ENCODE data around the gene CDC14A.
A peak's percentile ranks its signal among the peaks of the same experiment; 100 is the strongest.
"Not testable (repeated sequence)": the region's sequence is repeated elsewhere in the genome, so short reads cannot be mapped to it uniquely, and the experiment has no call there.

Gene CDC14A

GRCh38 chr1:100352267-100353070, at the start of gene CDC14A:
CDC14A (plus strand) TSS chr1:100352506; CDS start chr1:100352955, 449 bp downstream.
- peak; percentile 97 for DNase-seq

- DNase-seq, result no peak
Observed at GRCh38 chr1:100302739-100303138, 49.6 kb upstream of the CDC14A start.

DNA sequence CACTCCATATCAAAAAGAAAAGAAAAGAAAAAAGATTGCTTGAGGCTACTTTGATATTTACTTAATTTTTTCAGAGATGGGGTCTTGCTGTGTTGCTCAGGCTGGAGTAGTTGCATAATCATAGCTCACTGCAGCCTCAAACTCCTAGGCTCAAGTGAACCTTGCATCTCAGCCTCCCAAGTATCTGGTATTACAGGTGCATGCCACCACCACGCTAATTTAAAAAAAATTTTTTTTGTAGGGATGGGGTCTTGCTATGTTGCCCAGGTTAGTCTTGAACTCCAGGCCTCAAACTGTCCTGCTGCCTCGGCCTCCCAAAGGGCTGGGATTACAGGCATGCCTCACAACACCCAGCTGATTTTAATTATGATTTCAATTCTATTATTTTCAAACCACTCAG, 48.1 kb upstream of the CDC14A start:
- no peak for DNase-seq

- no peak for DNase-seq
Observed at GRCh38 chr1:100304921-100305320, 47.4 kb upstream of the CDC14A start.

DNA sequence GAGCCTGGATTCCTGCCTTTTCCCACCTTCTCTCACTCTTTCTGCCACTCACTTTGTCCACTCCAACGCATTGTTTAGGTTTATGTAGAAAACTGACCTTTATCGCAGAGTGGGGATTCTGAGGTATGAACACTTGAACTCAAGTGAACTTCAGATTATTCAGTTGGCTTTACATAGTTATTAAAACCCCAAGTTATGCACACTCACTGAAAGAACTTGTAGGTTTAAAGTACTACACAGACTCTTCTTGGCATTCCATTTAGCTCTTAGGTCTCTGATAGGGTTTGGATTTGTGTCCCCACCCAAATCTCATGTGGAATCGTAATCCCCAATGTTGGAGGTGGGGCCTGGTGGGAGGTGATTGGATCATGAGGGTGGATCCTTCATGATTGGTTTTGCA, 46.4 kb upstream of the CDC14A start:
- no peak for DNase-seq

- no peak for DNase-seq
Observed at GRCh38 chr1:100306735-100307313, 45.5 kb upstream of the CDC14A start.

DNA sequence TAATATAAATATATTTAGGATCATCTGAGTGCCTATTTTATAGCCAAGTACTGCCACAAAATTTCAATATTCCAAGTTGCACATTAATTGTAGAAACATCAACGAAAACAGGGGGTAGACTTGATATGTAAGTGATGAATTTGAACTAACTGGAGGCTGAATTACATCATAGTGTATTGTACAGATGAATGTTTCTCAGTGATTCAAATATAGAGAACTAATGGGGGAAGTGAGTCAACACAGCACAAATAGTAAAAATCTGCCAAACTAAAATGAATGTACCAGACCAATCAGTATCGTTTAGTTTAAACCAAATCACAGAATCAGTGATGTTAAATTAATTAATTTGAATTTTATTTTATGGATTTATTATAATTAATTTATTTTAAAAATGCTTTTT, 43.5 kb upstream of the CDC14A start:
- no peak for DNase-seq

- DNase-seq, result no peak
Observed at GRCh38 chr1:100309863-100310262, 42.4 kb upstream of the CDC14A start.

GRCh38 chr1:100313382-100313781, 38.9 kb upstream of the CDC14A start:
- no peak for DNase-seq

DNA sequence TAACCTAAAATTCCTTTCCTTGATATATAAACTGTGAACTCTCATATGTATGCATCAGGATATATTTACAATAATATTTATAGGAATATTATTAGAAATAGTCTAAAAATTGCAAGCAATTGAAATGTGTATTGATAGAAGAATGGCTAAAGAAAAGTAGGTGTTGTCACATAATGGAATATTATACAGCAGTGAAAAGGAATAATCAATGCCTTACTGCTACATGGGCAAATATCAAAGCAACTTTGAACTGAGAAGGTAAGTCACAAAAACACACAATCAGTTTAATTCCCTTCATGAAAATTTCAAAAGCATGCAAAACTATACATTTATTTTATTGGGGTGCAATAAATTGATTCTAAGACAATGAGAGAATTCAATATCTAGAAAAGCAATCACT, 35.7 kb upstream of the CDC14A start:
- DNase-seq, result no peak

DNA sequence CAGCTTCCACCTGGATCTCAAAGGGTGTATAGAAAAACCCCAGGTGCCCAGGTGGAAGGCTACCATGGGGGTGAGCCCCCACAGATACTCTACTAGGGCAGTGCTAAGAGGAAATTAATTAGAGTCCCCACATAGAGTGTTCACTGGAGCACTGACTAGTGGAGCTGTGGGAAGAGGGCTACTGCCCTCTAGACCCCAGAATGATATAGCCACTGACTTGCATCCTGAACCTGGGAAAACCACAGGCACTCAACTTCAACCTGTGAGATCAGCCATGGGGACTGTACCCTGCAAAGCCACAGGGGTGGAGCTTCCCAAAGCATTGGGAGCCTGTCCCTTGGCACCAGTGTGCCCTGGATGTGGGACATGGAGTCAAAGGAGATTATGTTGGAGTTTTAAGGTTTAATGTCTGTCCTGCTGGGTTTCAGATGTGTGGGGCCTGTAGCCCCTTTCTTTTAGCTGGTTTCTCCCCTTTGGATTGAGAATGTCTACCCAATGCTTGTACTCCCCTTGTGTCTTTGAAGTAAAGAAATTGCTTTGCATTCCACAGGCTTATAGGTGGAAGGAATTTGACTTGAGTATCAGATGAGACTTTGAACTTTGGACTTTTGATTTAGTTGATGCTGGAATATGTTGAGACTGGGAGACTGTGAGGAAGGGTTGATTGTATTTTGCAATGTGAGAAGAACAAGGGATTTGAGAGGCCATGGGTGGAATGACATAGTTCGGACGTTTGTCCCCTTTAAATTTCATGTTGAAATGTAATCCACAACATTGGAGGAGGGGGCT, 31.8 kb upstream of the CDC14A start:
- DNase-seq, result no peak

GRCh38 chr1:100321100-100321493, 31.2 kb upstream of the CDC14A start:
- DNase-seq, result no peak

DNA sequence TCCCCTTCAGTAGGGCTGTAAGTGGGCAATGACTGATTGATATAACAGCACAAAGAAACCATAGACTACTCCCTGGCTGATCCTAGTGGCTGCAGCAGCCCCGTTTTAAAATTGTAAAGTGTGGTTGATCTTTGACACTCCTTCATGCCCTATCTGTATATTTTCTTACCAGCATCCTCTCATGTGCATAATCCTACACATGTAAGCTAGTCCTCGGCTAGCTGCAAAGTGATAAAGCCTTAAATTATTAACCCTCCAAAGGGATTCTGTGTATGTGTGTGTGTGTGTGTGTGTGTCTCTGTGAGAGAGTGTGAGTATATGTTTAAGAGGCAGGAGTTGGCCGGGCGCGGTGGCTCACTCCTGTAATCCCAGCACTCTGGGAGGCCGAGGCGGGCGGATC, 30.8 kb upstream of the CDC14A start:
- no peak for DNase-seq

- no peak for DNase-seq
Observed at GRCh38 chr1:100322436-100323211, 29.7 kb upstream of the CDC14A start.

- no peak for DNase-seq
Observed at GRCh38 chr1:100323419-100324106, 28.7 kb upstream of the CDC14A start.

DNA sequence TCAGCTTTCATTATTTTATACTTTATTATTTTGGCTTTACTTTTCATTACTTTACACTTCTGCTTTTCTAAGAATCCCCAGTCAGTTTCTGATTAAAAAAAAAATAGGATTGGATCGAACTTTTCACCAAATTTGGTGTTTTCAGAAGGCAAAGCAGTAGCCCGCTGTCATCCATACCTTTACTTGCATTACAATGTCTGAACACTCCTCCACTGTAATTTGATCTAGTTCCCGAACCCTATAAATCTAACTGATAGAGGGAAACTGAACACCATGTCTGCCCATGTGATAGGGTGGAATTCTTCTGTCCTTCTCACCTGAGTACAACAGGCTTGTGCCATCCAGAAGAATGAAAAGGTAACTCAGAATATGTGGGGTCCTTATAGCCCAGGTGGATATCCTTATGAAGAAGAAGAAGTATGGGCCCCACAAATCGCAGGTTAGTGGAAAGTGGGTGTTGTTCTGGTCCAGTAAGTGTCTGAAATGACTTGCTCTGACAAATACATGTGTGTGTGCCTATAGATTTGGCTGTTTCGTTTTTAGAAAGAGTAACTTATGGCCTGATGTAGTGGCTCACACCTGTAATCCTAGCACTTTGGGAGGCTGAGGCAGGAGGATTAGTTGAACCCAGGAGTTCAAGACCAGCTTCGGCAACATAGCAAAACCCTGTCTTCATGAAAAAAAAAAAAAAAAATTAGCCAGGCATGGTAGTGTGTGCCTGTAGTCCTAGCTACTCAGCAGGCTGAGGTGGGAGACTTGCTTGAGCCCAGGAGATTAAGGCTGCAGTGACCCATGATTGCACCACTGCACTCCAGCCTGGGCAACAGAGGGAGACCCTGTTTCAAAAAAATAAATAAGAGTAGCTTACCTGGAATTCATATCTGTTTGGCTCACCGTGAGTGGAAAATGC, 26.6 kb upstream of the CDC14A start:
- no peak for DNase-seq

DNA sequence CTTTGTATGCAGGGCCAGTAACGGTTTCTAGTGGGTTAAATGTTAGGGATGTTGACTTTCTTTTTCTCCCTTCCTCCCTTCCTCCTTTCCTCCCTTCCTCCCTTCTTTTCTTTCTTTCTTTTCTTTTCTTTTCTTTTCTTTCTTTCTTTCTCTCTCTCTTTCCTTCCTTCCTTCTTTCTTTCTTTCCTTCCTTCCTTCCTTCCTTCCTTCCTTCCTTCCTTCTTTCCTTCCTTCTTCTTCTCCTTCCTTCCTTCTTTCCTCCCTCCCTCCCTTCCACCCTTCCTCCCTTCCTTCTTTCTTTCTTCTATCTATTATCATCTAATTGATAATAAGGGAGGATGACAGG, 26.0 kb upstream of the CDC14A start:
- not testable (repeated sequence) for DNase-seq

DNA sequence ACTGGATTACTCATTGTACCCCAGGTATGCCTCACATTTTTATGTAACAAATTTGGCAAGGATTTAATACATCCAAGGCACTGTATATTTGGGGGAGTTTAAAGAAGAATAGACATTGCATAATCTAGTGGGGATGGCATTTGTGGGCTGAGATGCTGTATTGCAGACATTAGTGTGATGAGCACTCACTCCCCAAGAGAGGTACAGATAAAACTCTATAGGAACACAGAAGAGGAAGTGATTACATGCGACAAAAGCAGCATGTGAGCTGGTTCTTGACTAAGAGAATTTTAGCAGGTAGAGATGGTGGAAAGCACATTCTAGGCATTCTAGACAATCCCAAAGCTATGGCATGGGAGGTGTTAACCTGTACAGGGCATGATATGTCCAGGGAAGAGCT, 24.2 kb upstream of the CDC14A start:
- DNase-seq, result no peak

DNA sequence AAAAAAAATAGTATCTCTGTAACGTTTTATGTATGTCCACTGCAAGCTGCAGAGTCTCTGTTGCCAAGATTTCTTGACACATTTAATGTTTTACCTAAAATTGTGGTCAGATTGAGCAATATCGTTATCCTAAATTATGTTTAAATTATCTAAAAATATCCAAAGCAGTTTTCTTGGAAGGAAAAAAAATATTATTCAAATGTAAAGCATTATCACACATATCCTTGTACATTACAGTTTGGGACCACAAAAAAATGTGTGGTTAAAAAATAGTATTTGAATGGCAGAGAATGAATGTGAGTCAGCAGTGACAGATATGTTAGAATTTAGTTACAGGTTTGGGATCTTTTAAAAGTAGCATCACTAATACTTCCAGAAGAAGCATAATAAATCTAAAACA, 21.2 kb upstream of the CDC14A start:
- not testable (repeated sequence) for DNase-seq

GRCh38 chr1:100332331-100332730, 20.0 kb upstream of the CDC14A start:
- DNase-seq, result no peak

GRCh38 chr1:100335436-100335835, 16.9 kb upstream of the CDC14A start:
- DNase-seq, result no peak

Measured in NCI-H69 (cell line).